ENCODE results near the gene DCC.

The DCC gene

DNA sequence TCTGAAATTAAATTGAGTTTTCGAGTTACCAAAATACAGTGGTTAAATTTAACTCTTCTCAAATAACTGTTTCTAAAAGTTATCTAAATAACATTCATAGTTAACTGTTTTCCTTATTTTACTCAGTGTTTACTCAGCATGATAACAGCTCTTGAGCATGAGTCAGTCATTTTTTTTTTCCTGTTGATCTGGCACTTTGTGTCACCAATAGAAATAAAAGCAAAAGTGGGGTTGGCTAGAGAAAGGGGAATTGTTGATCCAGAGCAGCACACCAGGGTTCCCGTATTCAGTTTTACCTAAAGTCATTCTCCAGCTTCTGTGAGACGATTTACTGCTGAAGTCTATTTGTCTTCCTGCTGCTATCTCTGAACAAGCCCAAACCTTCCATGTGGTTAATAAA lies 851.6 kb downstream of the DCC start:
- DNase-seq (ENCODE audit: low read depth, low spot score): no peak

DNA sequence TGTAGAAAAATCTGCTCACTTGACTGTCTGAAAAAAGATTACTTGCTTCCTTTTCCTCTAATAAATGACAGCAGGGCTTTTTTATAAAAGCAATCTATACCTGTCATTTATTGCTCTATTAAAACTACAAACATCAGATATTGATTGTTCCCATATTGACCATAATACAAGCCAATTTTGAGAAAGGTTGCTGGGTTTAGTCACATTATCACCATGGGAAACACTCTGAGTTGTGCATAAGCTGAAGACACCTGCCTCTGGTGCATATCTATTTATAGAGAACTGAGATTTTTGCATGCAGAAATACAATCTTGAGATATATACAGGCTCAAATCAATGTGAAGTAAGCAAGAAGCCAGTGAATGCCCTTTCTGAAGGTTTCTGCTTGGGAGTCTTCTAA lies 853.9 kb downstream of the DCC start:
- DNase-seq (ENCODE audit: low read depth, low spot score): no peak

GRCh38 chr18:53219853-53220252 lies 879.9 kb downstream of the DCC start:
- no peak for DNase-seq (ENCODE audit: low read depth, low spot score)

- DNase-seq (ENCODE audit: low read depth, low spot score): no peak
Observed at GRCh38 chr18:53224128-53224778, 884.3 kb downstream of the DCC start.

- DNase-seq (ENCODE audit: low read depth, low spot score): no peak
Observed at GRCh38 chr18:53225567-53226325, 885.7 kb downstream of the DCC start.

- DNase-seq (ENCODE audit: low read depth, low spot score): no peak
Observed at GRCh38 chr18:53234610-53235009, 894.6 kb downstream of the DCC start.

DNA sequence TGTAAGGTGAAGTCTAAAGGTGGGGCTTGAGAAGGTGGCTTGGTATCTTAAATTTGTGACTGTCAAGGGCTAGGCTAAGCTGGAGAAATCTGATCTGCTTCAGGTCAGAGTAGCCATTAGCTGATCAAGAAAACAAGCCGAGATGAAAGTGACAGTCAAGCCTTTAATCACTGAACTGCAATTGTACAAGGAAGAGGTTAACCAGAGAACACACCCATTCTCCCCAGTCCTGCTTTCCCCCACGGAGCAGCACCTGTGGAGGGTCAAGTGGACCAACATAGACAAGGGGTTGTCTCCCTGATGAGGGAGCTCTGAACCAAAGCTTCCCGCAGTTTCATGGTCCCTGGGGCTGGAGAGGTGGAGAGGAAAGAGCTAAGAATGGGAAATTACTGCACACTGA lies 901.2 kb downstream of the DCC start:
- DNase-seq (ENCODE audit: low read depth, low spot score): no peak

- DNase-seq (ENCODE audit: low read depth, low spot score): no peak
Observed at GRCh38 chr18:53253789-53254188, 913.8 kb downstream of the DCC start.

DNA sequence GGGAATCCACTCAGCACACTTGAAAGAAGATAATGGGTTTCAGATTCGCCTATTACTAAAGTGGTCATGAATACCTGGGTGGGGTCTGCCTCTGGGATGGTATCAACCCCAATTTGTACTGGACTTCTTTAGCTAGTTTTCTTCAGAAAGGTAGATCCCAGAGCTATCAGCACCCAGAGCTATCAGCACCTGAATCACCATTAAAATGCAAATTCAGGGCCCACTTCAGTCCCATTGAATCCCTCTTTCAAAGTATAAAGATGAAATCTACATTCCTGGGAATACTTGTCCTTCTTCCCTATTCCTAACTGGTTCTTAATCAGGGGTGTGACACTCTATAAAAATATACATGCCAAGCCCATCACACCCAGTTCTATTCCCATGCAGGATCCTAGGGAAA lies 914.3 kb downstream of the DCC start:
- no peak for DNase-seq (ENCODE audit: low read depth, low spot score)

DNA sequence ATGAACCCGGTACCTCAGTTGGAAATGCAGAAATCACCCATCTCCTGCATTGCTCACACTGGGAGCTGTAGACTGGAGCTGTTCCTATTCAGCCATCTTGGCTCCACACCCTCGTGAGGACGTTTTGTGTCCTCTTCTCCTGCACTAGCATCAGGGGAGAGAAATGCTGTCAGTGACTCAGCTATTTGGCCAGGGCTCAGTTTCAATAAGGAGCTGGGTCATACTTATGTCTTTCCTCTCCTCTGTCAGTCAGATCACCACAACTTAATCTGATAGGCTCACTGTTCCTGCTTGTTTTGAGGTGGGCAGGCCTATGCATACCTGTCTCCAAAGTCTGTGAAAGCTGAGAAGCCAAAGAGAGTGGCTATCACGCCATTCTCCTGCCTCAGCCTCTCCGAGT lies 921.2 kb downstream of the DCC start:
- DNase-seq (ENCODE audit: low read depth, low spot score): no peak

DNA sequence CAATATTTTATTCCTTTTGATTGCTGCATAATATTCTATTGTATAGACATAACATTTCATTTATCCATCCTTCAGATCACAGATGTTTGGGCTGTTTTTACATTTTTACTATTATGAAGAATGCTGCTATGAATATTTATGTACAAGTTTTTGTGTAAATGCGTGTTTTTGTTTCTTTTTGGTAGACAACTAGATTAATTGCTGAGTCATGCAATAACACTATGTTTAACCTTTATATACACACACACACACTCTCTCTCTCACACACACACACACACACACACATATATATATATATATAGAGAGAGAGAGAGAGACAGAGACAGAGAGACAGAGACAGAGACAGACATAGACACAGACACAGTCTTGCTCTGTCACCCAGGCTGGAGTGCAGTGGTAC lies 926.9 kb downstream of the DCC start:
- no peak for DNase-seq (ENCODE audit: low read depth, low spot score)

- no peak for DNase-seq (ENCODE audit: low read depth, low spot score)
Observed at GRCh38 chr18:53268455-53268854, 928.5 kb downstream of the DCC start.

DNA sequence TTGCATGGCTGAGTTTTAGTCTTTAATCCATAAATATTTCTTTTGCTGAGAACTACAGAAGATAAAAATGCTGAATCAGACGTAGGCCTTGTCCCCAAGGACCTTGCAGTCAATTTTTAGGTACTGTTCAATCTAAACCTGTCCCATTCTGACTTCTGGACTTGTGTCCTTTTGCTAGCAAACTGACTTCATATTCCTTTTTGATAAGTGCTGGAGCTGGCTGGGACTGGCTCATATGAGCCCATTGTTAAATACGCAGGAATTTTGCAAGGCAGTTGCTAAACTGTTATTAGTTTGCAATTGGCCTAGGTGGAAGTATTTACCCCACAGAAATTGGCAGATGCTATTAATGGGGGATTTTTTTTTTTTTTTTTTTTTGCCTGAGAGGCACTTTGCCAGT lies 941.4 kb downstream of the DCC start:
- DNase-seq (ENCODE audit: low read depth, low spot score): no peak

DNA sequence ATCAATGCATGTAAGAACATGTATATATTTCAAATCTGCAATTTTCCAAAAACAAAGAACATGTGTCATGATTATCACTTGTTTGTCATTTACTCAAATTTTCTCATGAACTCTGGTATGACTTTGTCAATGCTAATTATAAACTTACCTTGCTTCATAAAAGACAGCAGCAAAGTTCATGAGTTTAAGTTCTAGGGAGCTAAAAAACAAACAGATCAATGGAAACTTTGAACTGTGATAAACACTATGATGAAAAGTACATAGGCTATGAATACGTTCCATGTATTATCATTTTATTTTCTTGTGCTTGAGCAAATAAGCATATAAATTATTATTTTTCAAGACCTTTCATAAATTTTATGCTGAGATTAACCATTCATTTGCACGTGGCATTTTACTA lies 943.7 kb downstream of the DCC start:
- DNase-seq (ENCODE audit: low read depth, low spot score): no peak

- DNase-seq (ENCODE audit: low read depth, low spot score): no peak
Observed at GRCh38 chr18:53305461-53305860, 965.5 kb downstream of the DCC start.

- no peak for DNase-seq (ENCODE audit: low read depth, low spot score)
Observed at GRCh38 chr18:53319628-53320027, 979.6 kb downstream of the DCC start.

DNA sequence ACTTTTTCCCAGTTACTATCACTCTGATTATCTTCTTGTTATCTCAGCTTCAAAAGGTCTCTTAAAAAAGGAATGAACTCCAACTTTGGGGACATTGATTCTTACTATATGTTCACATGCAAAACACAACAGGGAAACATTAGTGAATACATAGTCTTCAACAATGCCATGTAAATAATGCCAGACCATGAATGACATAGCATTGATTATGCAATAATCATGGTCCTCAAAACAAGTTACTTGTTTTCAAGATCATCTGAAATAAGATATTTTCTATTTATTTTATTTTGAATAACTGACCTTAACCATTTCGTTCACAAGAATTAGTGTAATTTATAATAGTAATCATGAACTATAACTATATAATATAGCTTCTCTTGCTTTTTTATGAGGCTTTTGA lies 982.2 kb downstream of the DCC start:
- DNase-seq (ENCODE audit: low read depth, low spot score): no peak

DNA sequence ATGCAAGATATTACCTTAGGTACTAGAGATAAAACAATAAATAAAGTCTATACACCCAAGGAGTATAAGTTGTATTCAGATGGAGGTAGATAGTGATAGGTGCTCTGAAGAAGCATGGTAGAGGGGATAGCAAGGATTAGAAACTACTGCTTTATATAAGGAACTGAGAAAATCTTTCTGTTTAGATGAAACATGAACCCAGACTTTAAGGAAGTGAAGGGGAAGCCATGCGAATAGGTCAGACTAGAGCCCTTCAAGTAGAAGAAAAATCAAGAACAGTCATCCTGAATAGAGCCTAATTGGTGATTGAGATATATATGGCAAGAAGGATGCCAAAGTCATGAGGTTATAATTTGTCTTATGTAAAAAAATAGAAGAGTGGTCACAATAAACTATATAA lies 984.4 kb downstream of the DCC start:
- DNase-seq (ENCODE audit: low read depth, low spot score): no peak

DNA sequence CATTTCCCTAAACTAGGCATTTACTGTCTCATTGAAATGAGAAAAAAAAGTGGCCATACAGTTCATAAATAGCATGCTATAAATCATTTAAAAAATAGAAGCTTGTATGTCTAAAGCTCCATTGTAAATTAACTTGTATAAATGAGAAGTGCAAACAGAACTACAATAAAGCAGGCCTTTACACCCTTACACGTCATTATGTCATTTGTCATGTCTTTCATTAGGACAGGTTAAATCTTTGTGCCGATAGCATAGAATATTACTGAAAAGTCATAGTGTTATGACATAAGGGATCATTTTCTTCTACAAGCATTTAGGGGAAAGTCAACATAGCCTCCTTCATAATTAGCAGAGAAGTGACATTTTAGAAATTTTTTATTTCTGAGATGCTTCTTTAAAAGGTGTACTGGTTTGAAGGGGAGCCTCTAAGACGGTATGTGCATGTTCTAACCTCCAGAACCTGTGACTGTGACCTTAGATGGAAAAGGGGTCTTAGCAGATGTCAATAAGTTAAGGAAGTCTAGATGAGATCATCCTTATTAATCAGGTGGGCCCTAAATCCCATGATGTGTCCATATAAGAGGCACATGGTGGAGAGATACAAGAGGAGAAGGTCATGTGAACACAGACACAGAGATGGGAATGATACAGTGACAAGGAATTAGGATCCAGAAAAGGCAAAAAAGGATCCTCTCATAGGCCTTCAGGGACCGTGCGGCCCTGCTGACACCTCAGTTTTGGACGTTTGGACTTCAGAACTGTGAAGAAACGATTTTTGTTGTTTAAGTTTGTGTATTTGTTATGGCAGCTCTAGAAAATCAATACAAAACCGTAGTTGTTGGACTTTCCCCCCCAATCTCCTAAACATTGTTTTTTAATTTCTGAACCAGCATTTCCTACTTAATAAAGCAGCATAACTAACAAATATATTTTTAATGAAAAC lies 1020.8 kb downstream of the DCC start:
- no peak for DNase-seq (ENCODE audit: low read depth, low spot score)

- DNase-seq (ENCODE audit: low read depth, low spot score): no peak
Observed at GRCh38 chr18:53375621-53376020, 1035.6 kb downstream of the DCC start.

GRCh38 chr18:53380063-53380639 lies 1040.2 kb downstream of the DCC start:
- DNase-seq (ENCODE audit: low read depth, low spot score): no peak

DNA sequence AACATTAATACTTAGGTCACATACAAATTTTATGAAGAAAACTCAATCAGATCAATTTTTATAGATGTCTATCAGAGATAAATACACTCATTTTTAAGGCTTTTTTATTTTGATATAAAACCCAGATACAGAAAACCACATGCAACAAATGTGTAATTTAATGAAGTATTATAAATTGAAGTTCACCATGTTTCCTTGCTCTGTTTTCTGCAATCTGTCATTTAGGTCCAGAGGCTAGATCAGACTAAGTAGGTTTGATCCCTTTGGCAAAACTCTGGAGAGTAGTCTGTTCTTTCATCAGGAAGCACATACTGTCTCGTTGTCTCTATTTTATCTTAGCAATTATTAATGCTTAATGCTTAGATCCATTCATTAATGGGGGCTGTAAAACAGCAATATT lies 1042.9 kb downstream of the DCC start:
- no peak for DNase-seq (ENCODE audit: low read depth, low spot score)
